GM10248 (cell line): ENCODE results near the gene ANKH.

ENCODE experiments used
- CTCF ChIA-PET: fragments of 300-600 bp; sonication (Branson Sonifier 250); formaldehyde crosslinking; extraction: SDS; loops from one replicate; lab custom pipeline; 2021; ENCODE audit warnings: antibody characterized with exemption; lab: Yijun Ruan, JAX
- POLR2A ChIA-PET: fragments of 350-650 bp; sonication (Branson Sonifier 250); formaldehyde crosslinking; extraction: SDS; loops from one replicate; lab custom pipeline; 2020; ENCODE audit warnings: antibody characterized with exemption; lab: Yijun Ruan, JAX
- DNase-seq: peaks from one replicate; pipeline ENCODE4 v3.0.0; 2012; ENCODE audit errors: extremely low spot score
- CTCF ChIP-seq: IDR thresholded peaks from 2 replicates; pipeline ENCODE4 v1.5.1; 2012; ENCODE audit warnings: mild to moderate bottlenecking, low read depth; ENCODE audit errors: extremely low read depth, missing control alignments, control extremely low read depth

Gene ANKH

GRCh38 chr5:14759744-14760547 lies 111.6 kb downstream of the ANKH start:
- CTCF ChIA-PET, result interaction anchor here (1.4 to 3.5 kb wide), 2 partner anchors 9 to 33 kb away, joined by 7 to 14 read pairs; no protein-coding TSS in a partner anchor
- POLR2A ChIA-PET, result no interaction called here
- TF ChIP-seq CTCF, result no peak
- no peak for DNase-seq

GRCh38 chr5:14757850-14758249 lies 113.7 kb downstream of the ANKH start:
- CTCF ChIA-PET, result interaction anchor here (3.5 kb wide), 1 partner anchor 11 kb away, joined by 14 read pairs; no protein-coding TSS in a partner anchor
- TF ChIP-seq CTCF, result no peak
- DNase-seq, result no peak
- POLR2A ChIA-PET, result no interaction called here

- DNase-seq, result no peak
- CTCF ChIA-PET, result interaction anchor here (1.0 to 1.4 kb wide), 4 partner anchors 10 to 30 kb away, joined by 3 to 5 read pairs (median 4); no protein-coding TSS in a partner anchor
- POLR2A ChIA-PET, result no interaction called here
- TF ChIP-seq CTCF, result no peak
Observed at GRCh38 chr5:14756478-14756877, 115.1 kb downstream of the ANKH start.

GRCh38 chr5:14753947-14754346 lies 117.6 kb downstream of the ANKH start:
- DNase-seq, result no peak
- TF ChIP-seq CTCF, result no peak
- ChIA-PET POLR2A (no interaction called here), CTCF (no interaction called here)

GRCh38 chr5:14753292-14753691 lies 118.3 kb downstream of the ANKH start:
- ChIA-PET CTCF (interaction anchor here (1.1 to 1.3 kb wide), 2 partner anchors 12 to 26 kb away, joined by 3 to 6 read pairs; no protein-coding TSS in a partner anchor), POLR2A (no interaction called here)
- no peak for TF ChIP-seq CTCF
- no peak for DNase-seq

GRCh38 chr5:14752497-14753071 lies 119.0 kb downstream of the ANKH start:
- CTCF ChIA-PET, result interaction anchor here (1.1 to 1.4 kb wide), 4 partner anchors 10 to 251 kb away, joined by 3 to 6 read pairs (median 4); no protein-coding TSS in a partner anchor
- POLR2A ChIA-PET, result no interaction called here
- DNase-seq, result no peak
- TF ChIP-seq CTCF, result no peak
